Measurements from ENCODE around the gene ANO9. TPM values are rescaled to one million over a fixed set of nuclear protein-coding genes. Genes with fewer than 3 reads are reported as not detected.

Gene ANO9
- total RNA-seq, 3 donors from 2014 or later = 0.32 to 14.2 (median 9.8) TPM

DNA sequence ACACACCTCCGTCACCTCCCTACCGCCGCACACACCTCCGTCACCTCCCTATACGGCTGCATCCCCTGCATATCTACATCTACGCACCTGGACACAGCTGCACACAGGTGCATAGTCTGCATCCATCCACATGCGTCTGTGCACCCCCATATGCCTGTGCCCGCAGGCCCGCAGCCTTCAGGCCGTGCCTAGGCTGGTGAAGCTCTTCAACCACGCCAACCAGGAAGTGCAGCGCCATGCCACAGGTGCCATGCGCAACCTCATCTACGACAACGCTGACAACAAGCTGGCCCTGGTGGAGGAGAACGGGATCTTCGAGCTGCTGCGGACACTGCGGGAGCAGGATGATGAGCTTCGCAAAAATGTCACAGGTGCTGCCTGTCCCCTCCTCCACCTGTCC is 43.0 kb downstream of the ANO9 start:
- Histone ChIP-seq H3K9me3 (no peaks in the 10 kb centered on the region), H3K4me1 (peaks cover 10% of the 10 kb centered on the region in 2 donors), H3K27ac (no peak overlapping the region), H3K36me3 (no peaks in the 10 kb centered on the region), H3K4me3 (no peak overlapping the region), H3K27me3 (peaks cover 4 to 6% of the 10 kb centered on the region in 2 donors)
- no peak for DNase-seq (ENCODE audit: low spot score in 2 of 2)
- TF ChIP-seq, protein P1, sequence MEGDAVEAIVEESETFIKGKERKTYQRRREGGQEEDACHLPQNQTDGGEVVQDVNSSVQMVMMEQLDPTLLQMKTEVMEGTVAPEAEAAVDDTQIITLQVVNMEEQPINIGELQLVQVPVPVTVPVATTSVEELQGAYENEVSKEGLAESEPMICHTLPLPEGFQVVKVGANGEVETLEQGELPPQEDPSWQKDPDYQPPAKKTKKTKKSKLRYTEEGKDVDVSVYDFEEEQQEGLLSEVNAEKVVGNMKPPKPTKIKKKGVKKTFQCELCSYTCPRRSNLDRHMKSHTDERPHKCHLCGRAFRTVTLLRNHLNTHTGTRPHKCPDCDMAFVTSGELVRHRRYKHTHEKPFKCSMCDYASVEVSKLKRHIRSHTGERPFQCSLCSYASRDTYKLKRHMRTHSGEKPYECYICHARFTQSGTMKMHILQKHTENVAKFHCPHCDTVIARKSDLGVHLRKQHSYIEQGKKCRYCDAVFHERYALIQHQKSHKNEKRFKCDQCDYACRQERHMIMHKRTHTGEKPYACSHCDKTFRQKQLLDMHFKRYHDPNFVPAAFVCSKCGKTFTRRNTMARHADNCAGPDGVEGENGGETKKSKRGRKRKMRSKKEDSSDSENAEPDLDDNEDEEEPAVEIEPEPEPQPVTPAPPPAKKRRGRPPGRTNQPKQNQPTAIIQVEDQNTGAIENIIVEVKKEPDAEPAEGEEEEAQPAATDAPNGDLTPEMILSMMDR (IDR thresholded peaks at IDR 0.05) = no peak
- intact Hi-C loops (cut with DNase I; ENCODE audit: low total_unique reads) = no loop called here

DNA sequence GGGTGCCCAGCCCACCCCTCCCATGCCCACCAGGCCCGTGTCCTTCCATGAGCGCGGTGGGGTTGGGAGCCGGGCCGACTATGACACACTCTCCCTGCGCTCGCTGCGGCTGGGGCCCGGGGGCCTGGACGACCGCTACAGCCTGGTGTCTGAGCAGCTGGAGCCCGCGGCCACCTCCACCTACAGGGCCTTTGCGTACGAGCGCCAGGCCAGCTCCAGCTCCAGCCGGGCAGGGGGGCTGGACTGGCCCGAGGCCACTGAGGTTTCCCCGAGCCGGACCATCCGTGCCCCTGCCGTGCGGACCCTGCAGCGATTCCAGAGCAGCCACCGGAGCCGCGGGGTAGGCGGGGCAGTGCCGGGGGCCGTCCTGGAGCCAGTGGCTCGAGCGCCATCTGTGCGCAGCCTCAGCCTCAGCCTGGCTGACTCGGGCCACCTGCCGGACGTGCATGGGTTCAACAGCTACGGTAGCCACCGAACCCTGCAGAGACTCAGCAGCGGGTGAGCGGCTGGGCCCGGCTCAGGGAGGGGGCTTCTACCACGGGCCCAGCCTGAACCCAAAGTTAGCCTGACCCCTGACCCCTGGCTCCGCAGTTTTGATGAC is 44.8 kb downstream of the ANO9 start:
- Histone ChIP-seq H3K27ac (peak overlapping the region in 1 of 2 donors; percentile 7), H3K9me3 (no peaks in the 10 kb centered on the region), H3K4me3 (peak overlapping the region; percentile 21 to 63 (median 33)), H3K27me3 (peaks cover 4 to 6% of the 10 kb centered on the region in 2 donors), H3K36me3 (no peaks in the 10 kb centered on the region), H3K4me1 (peaks cover 10 to 16% of the 10 kb centered on the region in 2 donors)
- DNase-seq (ENCODE audit: low spot score in 2 of 2) = no peak
- intact Hi-C loops (cut with DNase I; ENCODE audit: low total_unique reads) = no loop called here
- TF ChIP-seq POLR2AphosphoS5 (IDR thresholded peaks at IDR 0.05) = no peak
- no peak for TF ChIP-seq POLR2A (IDR thresholded peaks at IDR 0.05)
- TF ChIP-seq, protein P1 (IDR thresholded peaks at IDR 0.05) = peak in 1 of 3 donors; percentile 21

DNA sequence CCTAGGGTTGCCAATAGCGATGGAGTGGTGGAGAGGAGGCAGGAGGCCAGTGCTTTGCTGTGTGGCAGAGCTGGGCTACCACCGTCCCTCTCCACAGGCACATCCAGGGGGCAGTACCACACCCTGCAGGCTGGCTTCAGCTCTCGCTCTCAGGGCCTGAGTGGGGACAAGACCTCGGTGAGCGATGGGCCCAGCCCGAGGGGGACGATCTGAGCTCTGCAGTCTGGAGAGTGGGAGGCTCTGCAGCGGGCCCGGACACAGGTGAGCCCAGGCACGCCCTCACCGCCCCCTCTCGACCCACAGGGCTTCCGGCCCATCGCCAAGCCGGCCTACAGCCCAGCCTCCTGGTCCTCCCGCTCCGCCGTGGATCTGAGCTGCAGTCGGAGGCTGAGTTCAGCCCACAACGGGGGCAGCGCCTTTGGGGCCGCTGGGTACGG is 45.3 kb downstream of the ANO9 start:
- DNase-seq (ENCODE audit: low spot score in 2 of 2) = no peak
- intact Hi-C loops (cut with DNase I; ENCODE audit: low total_unique reads) = no loop called here
- Histone ChIP-seq H3K27me3 (peaks cover 4 to 6% of the 10 kb centered on the region in 2 donors), H3K36me3 (no peaks in the 10 kb centered on the region), H3K27ac (no peak overlapping the region), H3K9me3 (no peaks in the 10 kb centered on the region), H3K4me3 (peak overlapping the region; percentile 21 to 63 (median 33)), H3K4me1 (peaks cover 10 to 16% of the 10 kb centered on the region in 2 donors)
- TF ChIP-seq, protein P1 (IDR thresholded peaks at IDR 0.05) = no peak
- TF ChIP-seq POLR2A (IDR thresholded peaks at IDR 0.05) (no peak), POLR2AphosphoS5 (IDR thresholded peaks at IDR 0.05) (no peak)

DNA sequence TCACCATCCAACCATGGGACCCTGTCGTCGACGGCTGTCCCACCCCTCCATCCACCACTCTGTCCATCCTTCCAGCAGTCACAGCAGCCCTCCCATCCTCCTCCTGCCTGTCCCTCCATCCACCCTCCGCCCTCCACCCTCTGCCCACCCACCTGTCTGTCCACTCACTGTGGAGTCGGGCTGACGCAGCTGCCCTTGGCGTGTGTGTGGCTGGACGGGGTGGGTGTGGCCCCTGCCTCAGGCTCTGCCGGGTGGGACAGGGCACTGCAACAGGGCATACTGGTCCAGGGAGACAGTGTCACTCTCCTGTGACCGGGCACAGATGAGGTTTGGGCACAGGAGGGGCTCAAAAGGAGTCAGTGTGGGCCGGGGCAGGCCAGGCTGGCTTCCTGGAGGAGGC is 45.9 kb downstream of the ANO9 start:
- intact Hi-C loops (cut with DNase I; ENCODE audit: low total_unique reads) = no loop called here
- DNase-seq (ENCODE audit: low spot score in 2 of 2) = no peak
- Histone ChIP-seq H3K36me3 (no peaks in the 10 kb centered on the region), H3K4me1 (peaks cover 10 to 16% of the 10 kb centered on the region in 2 donors), H3K27ac (peak overlapping the region in 1 of 2 donors; percentile 94), H3K9me3 (no peaks in the 10 kb centered on the region), H3K4me3 (peak overlapping the region in 1 of 3 donors; percentile 79), H3K27me3 (peaks cover 4 to 6% of the 10 kb centered on the region in 2 donors)
- no peak for TF ChIP-seq POLR2A (IDR thresholded peaks at IDR 0.05)
- TF ChIP-seq POLR2AphosphoS5 (IDR thresholded peaks at IDR 0.05) = no peak
- TF ChIP-seq, protein P1 (IDR thresholded peaks at IDR 0.05) = no peak

DNA sequence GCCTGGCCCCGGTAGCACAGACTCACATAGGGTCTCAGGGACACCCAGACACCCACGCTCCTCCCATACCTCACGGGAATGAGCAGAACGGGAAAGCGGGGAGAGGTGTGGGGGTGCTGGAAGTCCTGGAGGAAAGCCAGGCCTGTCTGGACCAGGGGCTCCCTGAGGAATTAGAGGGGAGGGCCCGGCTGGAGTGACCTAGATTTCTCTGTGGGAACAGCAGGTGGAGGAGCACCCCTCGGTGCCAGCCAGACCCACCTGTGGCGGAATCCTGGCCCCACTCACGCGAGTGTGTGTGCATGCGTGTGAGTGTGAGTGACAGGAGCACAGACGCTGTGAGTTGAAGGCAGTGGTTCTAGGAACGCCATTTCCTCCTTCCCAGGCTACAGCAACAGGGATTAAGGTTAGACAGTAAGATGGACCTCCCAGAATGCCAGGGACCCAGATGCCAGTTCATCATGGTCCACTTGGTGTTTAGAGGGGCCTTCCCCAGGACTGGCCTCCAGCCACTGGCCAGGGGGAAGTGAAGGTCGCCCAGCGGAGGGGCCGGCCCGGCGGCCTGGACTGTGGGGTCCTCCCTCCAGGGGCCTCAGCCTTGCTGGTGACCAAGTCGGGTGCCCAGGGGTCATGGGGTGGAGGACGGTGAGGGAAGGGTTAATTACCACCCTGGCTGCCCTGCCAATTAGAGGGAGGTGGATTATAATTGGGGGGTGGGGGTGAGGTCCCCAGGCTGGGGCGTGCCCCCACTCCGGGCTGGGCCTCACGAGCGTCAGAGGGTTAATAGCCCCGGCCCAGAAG is 46.8 kb downstream of the ANO9 start:
- Histone ChIP-seq H3K9me3 (no peaks in the 10 kb centered on the region), H3K36me3 (no peaks in the 10 kb centered on the region), H3K4me1 (peaks cover 10 to 16% of the 10 kb centered on the region in 2 donors), H3K27me3 (peaks cover 1 to 6% of the 10 kb centered on the region in 2 donors), H3K4me3 (peak overlapping the region in 2 of 3 donors; percentile 55 to 79), H3K27ac (peak overlapping the region; percentile 92 to 94)
- no peak for DNase-seq (ENCODE audit: low spot score in 2 of 2)
- no peak for TF ChIP-seq POLR2AphosphoS5 (IDR thresholded peaks at IDR 0.05)
- TF ChIP-seq, protein P1 (IDR thresholded peaks at IDR 0.05) = no peak
- no peak for TF ChIP-seq POLR2A (IDR thresholded peaks at IDR 0.05)
- intact Hi-C loops (cut with DNase I; ENCODE audit: low total_unique reads) = no loop called here

All from breast epithelium (tissue), 4 donors.